ENCODE measurements around the gene MARVELD3.

GRCh38 chr16:71673582-71673973, 47.6 kb downstream of the MARVELD3 start:
- TF ChIP-seq CTCF (IDR thresholded peaks at IDR 0.05 in 2 of 3, conservative IDR thresholded peaks at IDR 0.05 in 1 of 3; ENCODE audit: insufficient read depth in 2 of 3, low read depth in 1 of 3, low read length in 3 of 3) (no peak), USF1 (CRISPR knock-in tag; IDR thresholded peaks at IDR 0.05) (no peak), ZFX (CRISPR knock-in tag; IDR thresholded peaks at IDR 0.05) (no peak), NUFIP1 (IDR thresholded peaks at IDR 0.05; ENCODE audit: partially characterized antibody) (no peak), HNRNPL (IDR thresholded peaks at IDR 0.05; ENCODE audit: low read depth, low read length) (no peak)
